ENCODE measurements around the gene NDUFS1. TPM values are rescaled to one million over a fixed set of nuclear protein-coding genes. Genes with fewer than 3 reads are reported as not detected.

The NDUFS1 gene
- total RNA-seq, 1 experiment from 2014 or later: 102 TPM

GRCh38 chr2:206204710-206205109 is 45.5 kb upstream of the NDUFS1 start:
- H3K4ac ChIP-seq (ENCODE audit: low read depth, low read length): no peak overlapping the region
- Mint-ChIP-seq H3K36me3 (ENCODE audit: insufficient read depth in 1 of 3, low read depth in 3 of 3) (no peaks in the 10 kb centered on the region), H3K9me3 (no peaks in the 10 kb centered on the region), H3K4me1 (peaks cover 11 to 16% of the 10 kb centered on the region in 2 experiments), H3K4me3 (no peak overlapping the region), H3K27ac (no peak overlapping the region), H3K27me3 (ENCODE audit: low read depth) (no peaks in the 10 kb centered on the region)
- no peak overlapping the region for H3K9ac ChIP-seq (ENCODE audit: extremely low read depth, insufficient read length, low read length)
- H2BK120ac ChIP-seq (ENCODE audit: low read depth, low read length, poor library complexity, severe bottlenecking): no peak overlapping the region
- H2BK5ac ChIP-seq (ENCODE audit: insufficient read length, low read length): no peak overlapping the region
- DNase-seq: no peak
- no peak overlapping the region for H3K14ac ChIP-seq (ENCODE audit: insufficient read depth, low read length)
- H3T11ph ChIP-seq (ENCODE audit: low read length): no peak overlapping the region
- no peak overlapping the region for H4K5ac ChIP-seq (ENCODE audit: insufficient read length, low read depth, low read length)
- H3K18ac ChIP-seq (ENCODE audit: insufficient read length, low read depth, low read length): no peak overlapping the region
- no peak overlapping the region for H4K91ac ChIP-seq (ENCODE audit: insufficient read length, low read depth, low read length)
- no peak overlapping the region for H2AFZ ChIP-seq (ENCODE audit: low read length)
- no peaks in the 10 kb centered on the region for H4K20me1 ChIP-seq (ENCODE audit: control insufficient read depth, insufficient read depth, insufficient read length)
- H3K79me1 ChIP-seq (ENCODE audit: insufficient read depth, low read depth, low read length, poor library complexity, severe bottlenecking): no peaks in the 10 kb centered on the region
- H3K23me2 ChIP-seq (ENCODE audit: insufficient read length, low read depth, low read length, poor library complexity, severe bottlenecking): no peaks in the 10 kb centered on the region
- H2BK12ac ChIP-seq (ENCODE audit: insufficient read length, low read depth, low read length): no peak overlapping the region
- H3K4me1 ChIP-seq (ENCODE audit: insufficient read depth, low read length): peaks cover 4% of the 10 kb centered on the region; the same call in 1 of the 2 replicates
- no peak overlapping the region for H4K8ac ChIP-seq (replicated peaks; ENCODE audit: insufficient read length, low read depth, low read length)
- H3K56ac ChIP-seq (ENCODE audit: insufficient read length, low read depth, low read length): no peak overlapping the region
- H3K23ac ChIP-seq (ENCODE audit: insufficient read length, low read depth, low read length): no peak overlapping the region
- no peak overlapping the region for H2BK15ac ChIP-seq (ENCODE audit: low read depth, low read length)
- H3K79me2 ChIP-seq (ENCODE audit: insufficient read depth, low read length): no peaks in the 10 kb centered on the region
- H3K27ac ChIP-seq (ENCODE audit: insufficient read length, low read depth, low read length): no peak overlapping the region
- no peak overlapping the region for H2BK20ac ChIP-seq (ENCODE audit: low read depth, low read length, poor library complexity, severe bottlenecking)
- no peak overlapping the region for H3K4me2 ChIP-seq (ENCODE audit: insufficient read depth, insufficient read length, low read length)
- H3K27me3 ChIP-seq (ENCODE audit: insufficient read depth, low read length): no peaks in the 10 kb centered on the region
- no peaks in the 10 kb centered on the region for H3K9me3 ChIP-seq (ENCODE audit: control insufficient read depth, low read depth, low read length)
- no peak for TF ChIP-seq CTCF (conservative IDR thresholded peaks at IDR 0.05)
- H2AK5ac ChIP-seq (ENCODE audit: insufficient read length, low read length): no peak overlapping the region
- no CpG with 5 or more reads among the region's 3 CpGs for WGBS (ENCODE audit: extremely low coverage, insufficient read length, low lambda C conversion rate)
